WTC11 (cell line): ENCODE data around the gene PIPOX.

ENCODE experiments used
- CTCF ChIP-seq: fragments of 200-600 bp; IDR thresholded peaks from 2 replicates; pipeline ENCODE4 v1.8.0; 2022; ENCODE audit warnings: antibody characterized with exemption
- ETV6 ChIP-seq: sonication (generic); formaldehyde crosslinking; IDR thresholded peaks from 2 replicates; pipeline ENCODE4 v1.8.1; 2022; ENCODE audit warnings: mild to moderate bottlenecking, missing genetic modification reagents
- JUN ChIP-seq: sonication (generic); formaldehyde crosslinking; IDR thresholded peaks from 2 replicates; pipeline ENCODE4 v1.8.0; 2023; ENCODE audit warnings: mild to moderate bottlenecking, missing genetic modification reagents
- MAX ChIP-seq: sonication (generic); formaldehyde crosslinking; IDR thresholded peaks from 2 replicates; pipeline ENCODE4 v1.8.0; 2022; ENCODE audit warnings: mild to moderate bottlenecking, missing genetic modification reagents
- NR2C2 ChIP-seq: sonication (generic); formaldehyde crosslinking; IDR thresholded peaks from 2 replicates; pipeline ENCODE4 v1.8.0; 2022; ENCODE audit warnings: mild to moderate bottlenecking, missing genetic modification reagents
- SP1 ChIP-seq: sonication (generic); formaldehyde crosslinking; conservative IDR thresholded peaks from 2 replicates; pipeline ENCODE4 v1.8.1; 2022; ENCODE audit warnings: missing genetic modification reagents
- USF2 ChIP-seq: sonication (generic); formaldehyde crosslinking; IDR thresholded peaks from 2 replicates; pipeline ENCODE4 v1.8.1; 2023; ENCODE audit warnings: mild to moderate bottlenecking, missing genetic modification reagents, moderate library complexity
- TF ChIP-seq, protein P1 (sequence below): sonication (generic); formaldehyde crosslinking; IDR thresholded peaks from 2 replicates; pipeline ENCODE4 v1.8.1; 2023; ENCODE audit warnings: mild to moderate bottlenecking, missing genetic modification reagents
- TF ChIP-seq, protein P2 (sequence below): fragments of 250-450 bp; sonication (Bioruptor Pico); IDR thresholded peaks from 2 replicates; pipeline ENCODE4 v1.8.0; 2021; ENCODE audit warnings: mild to moderate bottlenecking

GRCh38 chr17:29045026-29045425 lies 2.1 kb downstream of the PIPOX start:
- TF ChIP-seq SP1 (no peak), CTCF (no peak), NR2C2 (no peak), USF2 (CRISPR knock-in tag) (no peak), ETV6 (CRISPR knock-in tag) (no peak), JUN (CRISPR knock-in tag) (no peak), MAX (no peak)
- TF ChIP-seq, protein P1, sequence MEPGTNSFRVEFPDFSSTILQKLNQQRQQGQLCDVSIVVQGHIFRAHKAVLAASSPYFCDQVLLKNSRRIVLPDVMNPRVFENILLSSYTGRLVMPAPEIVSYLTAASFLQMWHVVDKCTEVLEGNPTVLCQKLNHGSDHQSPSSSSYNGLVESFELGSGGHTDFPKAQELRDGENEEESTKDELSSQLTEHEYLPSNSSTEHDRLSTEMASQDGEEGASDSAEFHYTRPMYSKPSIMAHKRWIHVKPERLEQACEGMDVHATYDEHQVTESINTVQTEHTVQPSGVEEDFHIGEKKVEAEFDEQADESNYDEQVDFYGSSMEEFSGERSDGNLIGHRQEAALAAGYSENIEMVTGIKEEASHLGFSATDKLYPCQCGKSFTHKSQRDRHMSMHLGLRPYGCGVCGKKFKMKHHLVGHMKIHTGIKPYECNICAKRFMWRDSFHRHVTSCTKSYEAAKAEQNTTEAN (CRISPR knock-in tag), result no peak
- TF ChIP-seq, protein P2, sequence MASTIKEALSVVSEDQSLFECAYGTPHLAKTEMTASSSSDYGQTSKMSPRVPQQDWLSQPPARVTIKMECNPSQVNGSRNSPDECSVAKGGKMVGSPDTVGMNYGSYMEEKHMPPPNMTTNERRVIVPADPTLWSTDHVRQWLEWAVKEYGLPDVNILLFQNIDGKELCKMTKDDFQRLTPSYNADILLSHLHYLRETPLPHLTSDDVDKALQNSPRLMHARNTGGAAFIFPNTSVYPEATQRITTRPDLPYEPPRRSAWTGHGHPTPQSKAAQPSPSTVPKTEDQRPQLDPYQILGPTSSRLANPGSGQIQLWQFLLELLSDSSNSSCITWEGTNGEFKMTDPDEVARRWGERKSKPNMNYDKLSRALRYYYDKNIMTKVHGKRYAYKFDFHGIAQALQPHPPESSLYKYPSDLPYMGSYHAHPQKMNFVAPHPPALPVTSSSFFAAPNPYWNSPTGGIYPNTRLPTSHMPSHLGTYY (CRISPR knock-in tag), result no peak
